Small intestine (tissue), 7 donors: ENCODE data around the gene FBLN7. TPM values are rescaled to one million over a fixed set of nuclear protein-coding genes. Genes with fewer than 3 reads are reported as not detected.
A peak's percentile ranks its signal among the peaks of the same experiment; 100 is the strongest.

ENCODE experiments used
- DNase-seq, 2 donors: peaks; one replicate each; pipeline versions ENCODE4 v3.0.0 to v3.0.0-alpha.2; 2013
- FAIRE-seq: peaks from 2 replicates; lab custom pipeline; 2012; peaks lifted over from hg19 to GRCh38; lab: Jason Lieb, UNC
- H3K27ac ChIP-seq, 3 donors: one replicate each; pipeline ENCODE4 v1.5.1; 2013; ENCODE audit warnings: low read length in 2 of 3, mild to moderate bottlenecking in 2 of 3, control low read depth in 1 of 3, inconsistent platforms in 1 of 3, low read depth in 1 of 3, moderate library complexity in 1 of 3
- H3K27me3 ChIP-seq, 3 donors: one replicate each; pipeline ENCODE4 v1.6.1; 2013; ENCODE audit warnings: low read length in 3 of 3, inconsistent platforms in 1 of 3; ENCODE audit not compliant: control insufficient read depth in 3 of 3, insufficient read depth in 3 of 3
- H3K36me3 ChIP-seq, 3 donors: one replicate each; pipeline ENCODE4 v1.6.1; 2013; ENCODE audit warnings: low read length in 3 of 3, inconsistent platforms in 1 of 3, low read depth in 1 of 3, mild to moderate bottlenecking in 1 of 3, moderate library complexity in 1 of 3; ENCODE audit not compliant: control insufficient read depth in 3 of 3, insufficient read depth in 2 of 3
- H3K4me1 ChIP-seq, 3 donors: one replicate each; pipeline ENCODE4 v1.6.1; 2013; ENCODE audit warnings: low read length in 2 of 3, inconsistent platforms in 1 of 3, low read depth in 1 of 3, mild to moderate bottlenecking in 1 of 3, moderate library complexity in 1 of 3; ENCODE audit not compliant: control insufficient read depth in 3 of 3, insufficient read depth in 2 of 3
- H3K4me3 ChIP-seq, 3 donors: one replicate each; pipeline ENCODE4 v1.5.1; 2013; ENCODE audit warnings: low read length in 3 of 3, control low read depth in 1 of 3, inconsistent platforms in 1 of 3, low read depth in 1 of 3, mild to moderate bottlenecking in 1 of 3, moderate library complexity in 1 of 3
- H3K9me3 ChIP-seq, 2 donors: one replicate each; pipeline ENCODE4 v1.6.1; 2013; ENCODE audit warnings: low read depth in 1 of 2, low read length in 1 of 2; ENCODE audit not compliant: control insufficient read depth in 2 of 2, insufficient read depth in 1 of 2
- WGBS, 3 donors: extraction: QIAGEN DNeasy Blood & Tissue Kit; methylation state at CpG; one replicate each; pipeline ENCODE4 v1.1.7; 2013; 5-methylcytosine and 5-hydroxymethylcytosine counted together
- polyA plus RNA-seq, 4 donors: library from polyadenylated mRNA; stranded (reverse) in 3 of 4; unstranded in 1 of 4; fragments of 200-250 nt in 3 of 4; fragments of 120-200 nt in 1 of 4; gene quantifications; one replicate each; pipeline versions ENCODE4 v1.2.1 to v1.2.3, GENCODE V29; 2013
- donor health status: healthy with polysubstance abuse.
- donor health status: control.
- donor health status: control.
- donor health status: Bipolar disorder and iron deficiency.
- donor health status: healthy.

FBLN7 gene
- polyA plus RNA-seq, 4 donors = 0.75 to 1.4 TPM; not detected in 2

DNA sequence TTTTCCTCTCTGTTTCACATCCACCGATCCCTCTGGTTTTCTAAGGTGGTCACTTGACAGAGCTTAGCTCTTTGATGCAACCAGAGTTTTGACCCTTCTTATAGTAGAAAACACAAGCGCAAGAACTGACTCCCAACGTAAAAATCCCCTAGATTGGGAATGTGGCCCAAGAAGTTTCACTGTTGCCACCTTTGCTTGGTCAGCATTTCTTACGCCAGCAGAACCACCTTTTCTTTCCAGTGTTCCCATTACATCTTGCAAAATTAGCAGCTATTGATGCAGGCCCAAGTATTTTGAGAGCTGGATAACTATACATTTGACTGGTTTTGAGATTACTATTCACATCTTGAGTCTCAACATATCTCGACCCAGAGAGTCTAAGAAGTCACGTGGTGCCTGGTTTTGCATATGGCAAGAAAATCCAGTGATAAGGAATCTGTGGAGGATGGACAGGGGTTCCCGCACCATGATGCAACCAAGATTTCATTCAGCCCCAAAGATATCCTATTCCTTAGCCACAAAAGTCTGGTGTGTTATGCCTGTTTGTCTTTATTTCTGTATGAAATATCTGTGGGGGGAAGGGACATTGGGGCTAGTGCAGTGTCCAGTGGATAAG lies 37.9 kb downstream of the FBLN7 start:
- Histone ChIP-seq H3K36me3 (no peaks in the 10 kb centered on the region), H3K9me3 (no peaks in the 10 kb centered on the region), H3K4me1 (no peaks in the 10 kb centered on the region), H3K27ac (no peak overlapping the region), H3K4me3 (no peak overlapping the region), H3K27me3 (peaks cover 0 to 3% (median 0%) of the 10 kb centered on the region in 3 donors)
- FAIRE-seq (no peak), DNase-seq (no peak)
- 91 to 95% (median 93%) methylated on average over 7 of the region's 7 CpGs for WGBS, 3 donors

DNA sequence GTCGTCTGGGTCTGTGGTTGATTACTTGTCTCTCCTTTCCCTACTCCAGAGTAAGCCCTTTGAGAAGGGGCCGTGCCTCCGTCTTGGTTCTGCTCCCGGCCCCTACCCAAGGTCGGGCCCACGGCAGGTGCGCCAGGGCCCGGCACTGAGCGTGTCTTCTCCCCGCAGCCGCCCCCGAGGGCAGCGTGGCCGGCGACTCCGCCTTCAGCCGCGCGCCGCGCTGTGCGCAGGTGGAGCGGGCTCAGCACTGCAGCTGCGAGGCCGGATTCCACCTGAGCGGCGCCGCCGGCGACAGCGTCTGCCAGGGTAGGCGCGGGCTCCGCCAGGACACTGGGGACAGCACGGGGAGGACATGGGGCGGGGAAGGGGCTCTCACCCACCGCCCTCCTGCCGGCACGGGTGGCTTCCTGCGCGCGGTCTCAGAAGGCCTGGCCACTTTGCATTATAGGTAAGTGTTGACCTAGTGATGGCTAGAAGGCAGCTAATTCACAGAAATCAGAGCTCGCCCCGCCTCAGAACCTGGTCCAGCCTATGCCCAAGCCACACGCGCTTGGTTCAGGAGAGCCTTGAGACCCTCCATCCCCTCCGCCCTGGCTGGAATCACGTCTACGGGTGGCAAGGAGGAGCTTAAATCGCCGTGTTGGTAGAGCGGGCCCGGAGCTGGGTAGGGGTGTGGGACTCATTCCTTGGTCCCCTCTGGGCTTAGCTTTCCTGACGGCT lies 43.5 kb downstream of the FBLN7 start:
- no peak for FAIRE-seq
- H3K27ac ChIP-seq = peak overlapping the region in 1 of 3 donors; percentile 26
- H3K4me3 ChIP-seq = no peak overlapping the region
- WGBS, 3 donors = 18 to 25% (median 20%) methylated on average over 39 to 54 of the region's 54 CpGs
- no peaks in the 10 kb centered on the region for H3K4me1 ChIP-seq
- H3K9me3 ChIP-seq = peaks cover 0 to under 1% of the 10 kb centered on the region in 2 donors
- H3K27me3 ChIP-seq = peaks cover 0 to 18% (median 2%) of the 10 kb centered on the region in 3 donors
- peak; percentile 12 to 58 for DNase-seq
- no peaks in the 10 kb centered on the region for H3K36me3 ChIP-seq

DNA sequence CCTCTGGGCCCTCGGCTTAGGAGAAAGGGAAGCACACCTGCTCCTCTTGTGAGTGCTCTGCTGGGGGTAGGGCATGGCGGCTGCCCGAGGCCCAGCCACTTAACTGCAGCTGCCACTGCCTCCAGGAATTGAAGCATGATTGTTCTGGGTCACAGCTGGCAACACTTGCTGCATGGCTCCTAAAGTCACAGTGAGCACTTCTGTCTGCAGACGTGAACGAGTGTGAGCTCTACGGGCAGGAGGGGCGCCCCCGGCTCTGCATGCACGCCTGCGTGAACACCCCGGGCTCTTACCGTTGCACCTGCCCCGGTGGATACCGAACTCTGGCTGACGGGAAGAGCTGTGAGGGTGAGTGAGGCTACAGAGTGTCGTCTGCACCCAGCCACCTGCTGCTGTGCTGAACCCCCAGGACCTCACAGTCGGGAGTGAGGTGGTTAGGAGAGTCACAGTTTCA lies 44.4 kb downstream of the FBLN7 start:
- H3K4me1 ChIP-seq = no peaks in the 10 kb centered on the region
- DNase-seq = no peak
- peaks cover 0 to 18% (median 2%) of the 10 kb centered on the region in 3 donors for H3K27me3 ChIP-seq
- H3K27ac ChIP-seq = peak overlapping the region in 1 of 3 donors; percentile 26
- no peak for FAIRE-seq
- peaks cover 0 to 9% of the 10 kb centered on the region in 2 donors for H3K9me3 ChIP-seq
- no peak overlapping the region for H3K4me3 ChIP-seq
- 58 to 75% (median 73%) methylated on average over 17 of the region's 17 CpGs for WGBS, 3 donors
- H3K36me3 ChIP-seq = no peaks in the 10 kb centered on the region

- no peaks in the 10 kb centered on the region for H3K36me3 ChIP-seq
- peaks cover 0 to 9% of the 10 kb centered on the region in 2 donors for H3K9me3 ChIP-seq
- no peak overlapping the region for H3K4me3 ChIP-seq
- WGBS, 3 donors = 83 to 93% (median 89%) methylated on average over 8 of the region's 8 CpGs
- FAIRE-seq (no peak), DNase-seq (no peak)
- H3K27ac ChIP-seq = no peak overlapping the region
- peaks cover 0 to 18% (median 2%) of the 10 kb centered on the region in 3 donors for H3K27me3 ChIP-seq
- no peaks in the 10 kb centered on the region for H3K4me1 ChIP-seq
These were observed 45.3 kb downstream of the FBLN7 start for GRCh38 chr2:112183327-112184025.

- Histone ChIP-seq H3K27me3 (peaks cover 0 to 18% (median 2%) of the 10 kb centered on the region in 3 donors), H3K9me3 (peaks cover 0 to 9% of the 10 kb centered on the region in 2 donors), H3K4me1 (no peaks in the 10 kb centered on the region), H3K4me3 (no peak overlapping the region), H3K27ac (no peak overlapping the region), H3K36me3 (no peaks in the 10 kb centered on the region)
- DNase-seq = no peak
- FAIRE-seq = no peak
- 87 to 94% (median 92%) methylated on average over 7 to 8 of the region's 8 CpGs for WGBS, 3 donors
These were observed 45.9 kb downstream of the FBLN7 start for GRCh38 chr2:112184121-112184520.

- no peak for DNase-seq
- H3K4me3 ChIP-seq = no peak overlapping the region
- FAIRE-seq = no peak
- WGBS, 3 donors = 84 to 90% (median 84%) methylated on average over 9 of the region's 9 CpGs
- H3K27ac ChIP-seq = no peak overlapping the region
- no peaks in the 10 kb centered on the region for H3K4me1 ChIP-seq
- peaks cover 0 to 9% of the 10 kb centered on the region in 2 donors for H3K9me3 ChIP-seq
- peaks cover 0 to 18% (median 2%) of the 10 kb centered on the region in 3 donors for H3K27me3 ChIP-seq
- H3K36me3 ChIP-seq = no peaks in the 10 kb centered on the region
These were observed 46.9 kb downstream of the FBLN7 start for GRCh38 chr2:112185131-112185530.

- no peak for FAIRE-seq
- Histone ChIP-seq H3K9me3 (peaks cover 0 to 9% of the 10 kb centered on the region in 2 donors), H3K4me1 (no peaks in the 10 kb centered on the region), H3K36me3 (no peaks in the 10 kb centered on the region), H3K4me3 (no peak overlapping the region), H3K27me3 (peaks cover 0 to 6% (median 0%) of the 10 kb centered on the region in 3 donors), H3K27ac (peak overlapping the region in 1 of 3 donors; percentile 82)
- 92 to 95% (median 94%) methylated on average over 29 to 31 of the region's 31 CpGs for WGBS, 3 donors
- DNase-seq = no peak
These were observed 49.0 kb downstream of the FBLN7 start for GRCh38 chr2:112187046-112187715.
